T-helper 22 cell (primary cell): ENCODE data around the gene QRICH2.
"Not testable (repeated sequence)": the region's sequence is repeated elsewhere in the genome, so short reads cannot be mapped to it uniquely, and the experiment has no call there.

ENCODE experiments used
- DNase-seq: peaks from one replicate; pipeline ENCODE4 v3.0.0-alpha.2; 2020; ENCODE audit warnings: low read depth

QRICH2 gene

DNA sequence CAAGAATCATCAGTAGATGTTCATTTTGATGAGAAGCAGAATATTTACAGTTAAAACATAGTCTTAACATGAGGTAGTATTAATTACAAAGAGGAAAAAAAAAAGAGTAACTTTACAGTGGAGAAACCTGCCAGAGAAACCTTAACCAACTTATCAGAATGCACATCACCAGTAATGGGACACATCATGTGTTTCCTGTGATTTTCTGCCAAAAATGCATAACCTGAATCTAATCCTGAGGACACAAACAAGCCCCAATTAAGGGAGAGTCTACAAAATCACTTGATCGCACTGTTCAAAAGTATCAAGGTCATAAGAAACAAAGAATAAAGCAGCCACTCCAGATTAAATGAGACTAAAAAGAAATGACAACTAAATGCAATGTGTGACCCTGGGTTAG lies 18.2 kb upstream of the QRICH2 start:
- no peak for DNase-seq

- DNase-seq, result no peak
Measured at GRCh38 chr17:76318586-76318985, 10.5 kb upstream of the QRICH2 start.

DNA sequence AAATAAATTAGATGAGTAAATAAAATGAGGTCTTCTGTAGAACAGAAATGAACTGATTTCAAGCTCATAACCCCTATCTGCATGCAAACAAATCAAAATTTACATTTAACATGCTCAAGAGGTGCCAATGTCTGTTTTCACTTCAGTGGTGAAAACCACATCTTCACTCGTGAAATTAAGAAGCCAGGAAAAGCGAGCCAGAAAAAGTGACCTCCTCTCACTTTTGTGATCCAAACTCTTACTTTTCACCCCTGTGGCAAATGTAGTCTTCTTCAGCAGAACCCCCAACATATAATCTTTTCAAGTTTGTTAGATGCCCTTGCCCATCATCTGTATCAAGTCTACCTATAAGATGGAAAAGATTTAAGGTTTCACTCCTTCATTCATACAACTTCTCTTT lies 9.5 kb upstream of the QRICH2 start:
- no peak for DNase-seq

- DNase-seq, result no peak
Measured at GRCh38 chr17:76314392-76315227, 6.5 kb upstream of the QRICH2 start.

DNA sequence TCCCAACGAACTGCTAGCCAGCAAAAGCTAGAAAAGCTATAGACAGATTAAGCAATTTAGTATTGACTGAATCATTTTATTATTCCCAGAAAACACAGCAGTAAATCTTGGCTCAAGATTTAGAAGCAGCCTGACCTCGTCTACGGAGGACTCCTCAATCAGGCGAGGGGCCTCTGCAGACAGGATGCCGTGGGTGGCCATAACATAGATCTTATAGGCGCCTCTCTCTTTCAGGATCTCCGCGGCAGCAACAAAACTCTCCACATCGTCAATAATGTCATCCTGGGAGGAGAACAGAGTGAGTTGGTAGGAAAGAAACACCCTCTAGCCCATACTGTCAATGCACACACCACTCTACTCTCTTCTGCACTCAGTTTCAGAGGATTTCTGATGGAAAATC lies 4.7 kb upstream of the QRICH2 start:
- DNase-seq, result no peak

GRCh38 chr17:76309461-76309860 lies 1.4 kb upstream of the QRICH2 start:
- no peak for DNase-seq

DNA sequence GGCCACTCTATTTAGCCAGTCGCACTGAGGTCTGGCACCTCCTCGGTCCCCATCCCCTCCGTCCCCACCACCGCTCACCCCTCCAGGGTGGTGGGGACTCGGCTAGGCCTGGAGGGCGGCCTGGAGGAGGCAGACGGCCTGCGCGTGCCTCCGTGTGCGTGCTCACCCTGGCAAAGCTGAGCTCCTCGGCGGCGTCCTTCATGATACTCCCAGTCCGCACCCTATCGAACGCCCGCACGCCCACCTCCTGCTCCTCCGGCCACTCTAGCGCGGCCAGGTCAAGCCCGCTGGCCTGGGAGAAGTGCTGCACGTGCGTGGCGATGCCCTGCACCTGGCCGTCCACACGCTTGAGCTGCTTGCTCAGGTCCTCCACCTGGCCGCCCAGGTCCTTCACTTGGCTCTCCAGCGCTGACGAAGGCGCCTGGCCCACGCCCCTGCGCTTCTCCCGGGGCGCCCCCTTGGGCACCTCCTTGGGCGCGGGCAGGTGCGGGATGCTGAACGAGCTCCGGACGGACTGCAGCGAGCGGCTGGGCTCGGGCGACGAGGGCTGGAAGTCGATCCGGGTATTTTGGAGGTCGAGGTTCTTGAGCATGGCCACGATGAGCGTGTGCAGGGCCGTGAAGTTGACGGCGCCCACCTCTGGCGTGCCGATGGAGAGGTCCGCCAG lies 644 bp downstream of the QRICH2 start:
- DNase-seq, result no peak

DNA sequence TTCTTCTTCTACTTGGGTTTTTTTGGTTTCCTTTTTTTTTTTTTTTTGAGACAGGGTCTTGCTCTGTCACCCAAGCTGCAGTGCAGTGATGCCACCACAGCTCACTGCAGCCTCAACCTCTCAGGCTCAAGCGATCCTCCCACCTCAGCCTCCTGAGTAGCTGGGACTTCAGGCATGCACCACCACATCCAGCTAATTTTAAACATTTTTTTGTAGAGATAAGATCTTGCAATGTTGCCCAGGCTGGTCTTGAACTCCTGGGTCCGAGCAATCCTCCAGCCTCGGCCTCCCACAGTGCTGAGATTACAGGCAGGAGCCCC lies 3.0 kb downstream of the QRICH2 start:
- not testable (repeated sequence) for DNase-seq

- no peak for DNase-seq
Measured at GRCh38 chr17:76304226-76305134, 3.6 kb downstream of the QRICH2 start.

DNA sequence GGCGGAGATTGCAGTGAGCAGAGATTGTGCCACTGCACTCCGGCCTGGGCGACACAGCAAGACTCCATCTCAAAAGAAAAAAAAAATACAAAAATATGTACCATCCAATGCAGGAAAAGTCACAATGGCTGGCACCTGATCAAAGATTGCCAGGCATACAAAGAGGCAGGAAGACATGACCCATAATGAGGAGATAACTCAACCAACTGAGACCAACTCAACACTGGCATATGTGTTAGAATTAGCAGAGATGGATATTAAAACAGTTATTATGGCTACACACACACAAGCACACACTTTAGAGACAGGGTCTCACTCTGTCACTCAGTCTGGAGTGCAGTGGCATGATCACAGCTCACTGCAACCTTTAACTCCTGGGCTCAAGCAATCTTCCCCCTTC lies 10.6 kb downstream of the QRICH2 start:
- DNase-seq, result no peak

- DNase-seq, result no peak
Measured at GRCh38 chr17:76296889-76297288, 11.2 kb downstream of the QRICH2 start.

- no peak for DNase-seq
Measured at GRCh38 chr17:76296186-76296585, 11.9 kb downstream of the QRICH2 start.

DNA sequence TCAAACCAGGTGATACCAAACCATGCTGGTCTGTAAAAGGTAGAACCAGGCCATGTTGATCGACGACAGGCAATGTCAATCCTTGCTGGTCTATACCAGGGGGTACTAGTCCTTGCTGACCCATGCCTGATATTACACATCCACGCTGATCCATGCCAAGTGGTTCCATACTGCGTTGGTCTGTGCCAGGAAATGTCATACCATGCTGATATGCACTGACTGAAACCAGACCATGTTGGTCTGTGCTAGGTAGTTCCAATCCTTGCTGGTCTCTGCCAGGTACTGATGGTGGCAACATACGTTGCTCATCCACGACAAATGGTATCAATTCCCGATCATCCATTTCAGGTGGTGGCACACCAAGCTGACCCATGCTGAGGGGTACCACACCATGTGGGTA lies 15.0 kb downstream of the QRICH2 start:
- DNase-seq, result no peak

DNA sequence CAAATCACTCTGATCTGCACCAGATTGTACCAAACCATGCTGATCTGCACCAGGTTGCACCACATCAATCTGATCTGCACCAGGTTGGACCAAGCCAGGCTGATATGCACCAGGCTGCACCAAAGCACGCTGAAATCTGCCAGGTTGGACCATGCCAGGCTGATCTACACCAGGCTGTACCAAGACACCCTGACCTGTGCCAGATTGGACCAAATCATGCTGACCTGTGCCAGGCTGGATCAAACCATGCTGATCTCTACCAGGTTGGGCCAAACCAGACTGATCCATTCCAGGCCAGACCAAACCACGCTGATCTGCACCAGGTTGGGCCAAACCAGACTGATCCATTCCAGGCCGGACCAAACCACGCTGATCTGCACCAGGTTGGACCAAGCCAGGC lies 15.5 kb downstream of the QRICH2 start:
- no peak for DNase-seq

- DNase-seq, result no peak
Measured at GRCh38 chr17:76281573-76282371, 26.3 kb downstream of the QRICH2 start.

GRCh38 chr17:76280650-76281049 lies 27.4 kb downstream of the QRICH2 start:
- no peak for DNase-seq

DNA sequence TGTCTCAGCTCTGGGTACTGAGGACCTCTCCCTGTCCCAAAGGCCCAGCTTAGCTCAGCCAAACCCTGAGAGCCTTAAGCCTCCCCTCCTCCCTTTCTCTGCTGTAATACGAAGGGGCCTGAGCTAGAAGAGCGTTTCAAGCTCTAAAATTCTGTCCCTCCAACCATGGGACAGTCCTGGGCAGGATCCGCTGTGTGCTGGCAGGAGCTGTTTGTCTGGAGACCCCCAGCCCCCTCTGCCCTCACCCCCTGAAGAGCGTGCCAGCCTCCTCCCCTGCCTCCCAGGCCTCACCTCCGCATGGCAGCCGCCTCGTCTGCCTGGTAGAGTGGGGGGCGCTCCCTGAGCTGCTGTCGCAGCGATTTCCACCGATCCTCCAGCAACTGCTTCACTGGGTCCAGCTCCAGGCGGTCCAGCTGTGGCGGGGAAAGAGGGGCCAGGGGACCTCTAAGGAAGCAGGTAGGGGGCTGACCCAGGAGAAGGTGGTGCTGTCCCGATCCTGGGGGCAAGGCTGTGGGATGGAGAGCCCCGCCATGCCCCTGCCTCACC lies 28.3 kb downstream of the QRICH2 start:
- DNase-seq, result no peak

DNA sequence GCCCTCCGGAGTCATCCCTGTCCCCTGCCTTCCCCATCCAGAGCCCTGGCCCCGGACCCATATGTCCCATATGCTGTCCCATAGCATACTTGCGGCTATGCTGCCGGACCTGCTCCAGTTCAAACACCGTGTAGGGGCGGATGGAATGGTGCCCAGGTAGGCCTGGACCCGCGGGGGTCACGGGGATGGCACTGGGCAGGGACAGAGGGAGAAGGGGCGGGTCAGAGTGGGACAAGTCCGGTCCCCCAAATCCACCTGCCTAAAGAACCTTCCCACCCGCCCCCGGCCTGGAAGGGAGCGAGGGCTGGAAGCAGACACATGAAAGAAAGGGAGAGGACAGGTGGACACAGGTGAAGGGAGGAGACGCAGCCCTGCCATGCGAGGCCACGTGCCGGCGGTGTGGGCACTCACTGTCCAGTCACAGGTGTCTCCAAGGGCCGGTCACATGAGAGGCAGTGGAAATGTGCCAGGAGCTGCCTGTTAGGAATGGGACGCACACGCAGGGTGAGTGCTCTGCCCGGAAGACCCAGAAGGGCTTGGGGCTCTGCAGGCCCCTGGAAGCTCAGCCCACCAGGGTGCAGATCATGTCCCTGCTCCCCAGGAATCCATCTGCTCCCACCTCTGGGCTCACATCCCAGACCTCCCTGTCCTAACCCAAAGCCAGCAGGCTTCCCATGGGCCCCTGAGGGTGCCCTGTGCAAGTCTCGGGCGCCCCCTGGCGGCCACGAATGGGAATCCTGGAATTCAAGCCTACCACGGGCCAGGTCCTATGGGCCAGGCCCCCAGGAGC lies 28.9 kb downstream of the QRICH2 start:
- peak; percentile 50 for DNase-seq

GRCh38 chr17:76278268-76278908 lies 29.7 kb downstream of the QRICH2 start:
- no peak for DNase-seq
